Measurements from ENCODE around the gene SYNCRIP. TPM values are rescaled to one million over a fixed set of nuclear protein-coding genes. Genes with fewer than 3 reads are reported as not detected.
"Not testable (repeated sequence)": the region's sequence is repeated elsewhere in the genome, so short reads cannot be mapped to it uniquely, and the experiment has no call there.

SYNCRIP gene
- total RNA-seq, result 100 to 1,000 TPM; 271 to 278 TPM

DNA sequence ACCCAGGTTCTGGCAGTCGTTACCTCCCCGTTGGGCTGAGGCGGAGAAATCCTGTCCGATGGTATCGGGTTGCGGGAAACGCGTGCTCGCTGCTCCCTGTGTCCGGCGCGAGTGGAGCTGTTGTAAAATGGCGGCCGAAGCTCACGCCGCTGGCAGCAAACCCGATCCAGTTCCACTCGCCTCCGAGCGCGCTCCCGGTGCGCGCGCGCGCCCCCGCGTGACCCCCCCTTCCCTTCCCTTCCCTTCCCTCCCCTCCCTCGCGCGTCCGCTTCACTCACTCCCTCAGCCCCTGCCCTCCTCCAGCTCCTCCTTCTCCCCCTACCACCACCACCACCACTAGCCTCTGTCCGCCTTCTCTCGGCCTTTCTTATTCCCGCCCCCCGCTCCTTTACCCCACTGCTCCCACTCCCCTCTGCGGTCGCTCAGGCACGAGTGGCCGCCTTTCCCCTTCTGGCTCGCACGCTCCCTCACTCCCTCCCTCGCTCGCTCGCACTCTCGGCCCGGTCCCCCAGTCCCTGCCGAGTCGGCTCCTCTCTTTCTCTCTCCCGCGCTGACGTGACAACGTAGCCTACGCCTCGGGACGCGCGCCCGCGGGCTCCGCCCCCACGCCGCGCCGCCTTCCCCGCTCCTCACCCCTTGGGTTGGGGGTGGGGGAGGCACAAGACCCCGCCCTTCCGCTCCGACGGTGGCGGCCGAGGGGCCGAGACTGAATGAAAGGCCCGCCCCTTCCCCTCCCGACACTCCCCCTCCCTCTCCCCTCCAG is at the start of gene SYNCRIP:
TSS of gene SYNCRIP (minus strand) at position 113 of the 763 bp plus-strand sequence. CDS start 1,447 bp downstream, outside the sequence.
- H3K4me1 Mint-ChIP-seq, result peaks cover 38% of the 10 kb centered on the region
- H3K27me3 Mint-ChIP-seq, result peaks cover 8% of the 10 kb centered on the region
- DNase-seq, result peak; percentile 99
- H3K27ac Mint-ChIP-seq, result peak within 1 kb of the TSS; percentile 94
- H3K36me3 Mint-ChIP-seq, result peaks cover 46% of the 10 kb centered on the region
- H3K4me3 Mint-ChIP-seq, result peak within 1 kb of the TSS; percentile 92
- peaks cover 2% of the 10 kb centered on the region for H3K9me3 Mint-ChIP-seq

DNA sequence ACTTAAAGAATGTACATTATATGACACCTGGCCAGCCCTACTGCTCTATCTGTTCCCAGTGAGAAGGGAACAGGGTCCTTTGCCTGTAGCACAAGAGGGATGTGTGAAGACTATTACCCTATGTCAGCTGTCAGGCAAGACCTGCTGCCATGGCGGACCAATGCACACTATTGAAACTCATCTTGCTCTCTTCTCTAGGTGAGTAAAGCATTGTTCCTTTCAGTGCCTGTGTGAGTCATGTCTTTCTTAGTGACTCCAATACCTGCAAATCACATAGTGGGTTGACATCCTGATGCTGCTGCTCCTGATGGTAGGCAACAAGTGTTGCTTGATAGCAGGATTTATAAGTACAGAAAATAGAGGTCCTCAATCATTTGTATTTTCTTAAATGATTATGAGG is 48.8 kb upstream of the SYNCRIP start:
- no peak overlapping the region for H3K4me3 Mint-ChIP-seq
- peaks cover 2% of the 10 kb centered on the region for H3K9me3 Mint-ChIP-seq
- no peak overlapping the region for H3K27ac Mint-ChIP-seq
- H3K27me3 Mint-ChIP-seq, result no peaks in the 10 kb centered on the region
- no peaks in the 10 kb centered on the region for H3K4me1 Mint-ChIP-seq
- no peaks in the 10 kb centered on the region for H3K36me3 Mint-ChIP-seq
- DNase-seq, result no peak

DNA sequence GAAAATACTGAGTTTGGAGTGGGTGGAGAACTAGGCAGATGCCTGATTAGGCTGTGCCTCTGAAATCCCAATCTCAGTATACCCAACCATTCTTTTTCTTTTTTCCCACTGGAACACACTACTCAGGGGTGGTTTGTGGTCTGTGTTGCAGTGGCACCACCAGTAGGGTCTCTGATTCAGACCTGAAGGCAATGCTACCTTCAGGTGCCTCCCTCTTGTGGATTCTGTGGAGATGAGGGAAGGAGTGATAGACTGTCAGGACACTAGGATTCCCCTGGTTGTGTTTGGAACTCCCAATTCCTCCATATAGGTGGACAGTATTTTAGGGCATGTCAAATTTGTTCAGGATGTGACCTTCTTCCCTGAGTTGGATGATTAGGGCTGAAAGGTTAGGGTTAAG is 47.4 kb upstream of the SYNCRIP start:
- H3K4me3 Mint-ChIP-seq, result no peak overlapping the region
- no peaks in the 10 kb centered on the region for H3K4me1 Mint-ChIP-seq
- H3K36me3 Mint-ChIP-seq, result no peaks in the 10 kb centered on the region
- H3K27me3 Mint-ChIP-seq, result no peaks in the 10 kb centered on the region
- H3K27ac Mint-ChIP-seq, result no peak overlapping the region
- DNase-seq, result no peak
- H3K9me3 Mint-ChIP-seq, result no peaks in the 10 kb centered on the region

DNA sequence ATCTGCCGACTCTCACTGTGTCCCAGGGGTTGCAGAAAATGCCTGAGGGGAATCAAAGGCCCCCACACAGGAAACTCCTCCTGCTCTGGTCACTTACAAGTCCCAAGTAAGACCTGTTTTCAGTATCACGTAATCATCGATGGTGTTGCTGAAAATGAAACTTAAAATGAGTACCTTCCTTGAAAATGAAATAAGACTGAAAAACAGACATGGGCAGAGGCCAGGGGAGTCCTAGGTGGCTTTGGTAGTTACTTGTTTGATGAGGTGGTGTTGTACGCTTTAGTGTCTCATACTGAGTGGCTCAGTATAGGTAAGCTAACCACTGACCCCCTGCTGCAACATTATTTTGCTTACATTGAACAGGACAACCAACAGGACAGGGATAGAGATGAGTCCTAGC is 43.0 kb upstream of the SYNCRIP start:
- Mint-ChIP-seq H3K27me3 (no peaks in the 10 kb centered on the region), H3K4me1 (no peaks in the 10 kb centered on the region), H3K36me3 (peaks cover 9% of the 10 kb centered on the region), H3K4me3 (no peak overlapping the region), H3K27ac (no peak overlapping the region), H3K9me3 (peaks cover 4% of the 10 kb centered on the region)
- DNase-seq, result no peak

DNA sequence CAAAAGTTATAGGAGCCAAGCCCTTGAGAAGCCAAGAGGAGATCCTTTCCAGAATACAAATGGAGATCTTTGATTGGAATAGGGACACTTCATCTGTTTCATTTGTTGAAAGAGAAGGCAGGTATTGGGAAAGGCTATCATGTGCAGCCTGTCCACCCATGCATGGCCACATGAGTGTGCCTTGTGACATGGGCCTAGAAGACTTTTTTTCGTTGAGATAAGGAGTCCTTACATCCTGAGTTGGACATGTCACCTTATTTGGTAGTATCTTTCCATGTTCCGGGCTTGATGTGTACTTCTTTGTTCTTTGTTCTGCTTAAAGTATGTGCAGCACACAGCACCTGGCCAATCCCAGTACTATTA is 42.1 kb upstream of the SYNCRIP start:
- peaks cover 4% of the 10 kb centered on the region for H3K9me3 Mint-ChIP-seq
- no peaks in the 10 kb centered on the region for H3K27me3 Mint-ChIP-seq
- no peak overlapping the region for H3K4me3 Mint-ChIP-seq
- no peak for DNase-seq
- no peak overlapping the region for H3K27ac Mint-ChIP-seq
- H3K36me3 Mint-ChIP-seq, result peaks cover 13% of the 10 kb centered on the region
- H3K4me1 Mint-ChIP-seq, result peaks cover 5% of the 10 kb centered on the region

DNA sequence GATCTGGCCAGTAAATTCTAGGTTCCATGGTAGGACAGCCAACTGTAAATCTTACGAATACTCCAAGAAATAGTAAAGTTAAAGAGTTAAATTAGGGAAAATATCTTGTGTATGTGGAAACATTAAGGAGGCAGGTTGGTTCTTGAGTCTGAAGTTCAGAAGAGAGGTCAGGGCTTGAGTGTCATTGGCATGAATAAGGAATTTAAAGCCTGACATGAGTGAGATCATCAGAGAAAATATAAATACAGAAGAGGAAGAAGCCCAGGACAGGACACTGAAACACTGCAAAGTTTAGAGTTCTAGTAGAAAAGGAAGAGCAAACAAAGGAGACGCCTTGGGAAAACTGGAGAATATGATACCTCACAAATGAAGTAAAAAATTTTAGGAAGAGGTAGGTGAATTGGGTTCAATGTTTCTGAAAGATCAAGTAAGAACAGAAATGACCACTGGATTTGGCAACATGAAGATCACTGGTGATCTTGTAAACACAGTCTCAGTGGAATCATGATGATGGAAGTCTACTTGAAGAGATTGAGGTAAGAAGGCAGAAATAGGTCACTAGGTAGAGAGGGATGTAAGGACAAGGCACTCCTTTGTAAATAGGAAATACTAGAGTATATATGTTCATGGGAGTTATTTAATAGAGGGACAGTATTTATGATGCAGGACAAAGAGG is 41.6 kb upstream of the SYNCRIP start:
- Mint-ChIP-seq H3K36me3 (peaks cover 15% of the 10 kb centered on the region), H3K4me1 (peaks cover 7% of the 10 kb centered on the region), H3K27me3 (no peaks in the 10 kb centered on the region), H3K27ac (no peak overlapping the region), H3K9me3 (peaks cover 4% of the 10 kb centered on the region), H3K4me3 (no peak overlapping the region)
- no peak for DNase-seq

DNA sequence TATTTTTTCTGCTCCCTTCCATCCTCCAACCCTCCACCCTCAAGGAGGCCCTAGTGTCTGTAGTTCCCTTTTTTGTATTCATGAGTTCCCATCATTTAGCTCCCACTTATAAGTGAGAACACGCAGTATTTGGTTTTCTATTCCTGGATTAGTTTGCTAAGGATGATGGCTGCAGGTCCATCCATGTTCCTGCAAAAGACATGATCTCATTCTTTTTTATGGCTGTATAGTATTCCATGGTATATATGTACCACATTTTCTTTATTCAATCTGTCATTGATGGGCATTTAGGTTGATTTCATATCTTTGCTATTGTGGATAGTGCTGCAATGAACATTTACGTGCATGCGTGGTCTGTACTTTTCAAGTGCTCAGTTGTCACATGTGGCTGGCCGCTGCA is 39.2 kb upstream of the SYNCRIP start:
- Mint-ChIP-seq H3K36me3 (peaks cover 32% of the 10 kb centered on the region), H3K4me1 (peaks cover 11% of the 10 kb centered on the region)
- H3K4me3 Mint-ChIP-seq, DNase-seq, H3K9me3 Mint-ChIP-seq, H3K27me3 Mint-ChIP-seq, H3K27ac Mint-ChIP-seq: not testable (repeated sequence)

DNA sequence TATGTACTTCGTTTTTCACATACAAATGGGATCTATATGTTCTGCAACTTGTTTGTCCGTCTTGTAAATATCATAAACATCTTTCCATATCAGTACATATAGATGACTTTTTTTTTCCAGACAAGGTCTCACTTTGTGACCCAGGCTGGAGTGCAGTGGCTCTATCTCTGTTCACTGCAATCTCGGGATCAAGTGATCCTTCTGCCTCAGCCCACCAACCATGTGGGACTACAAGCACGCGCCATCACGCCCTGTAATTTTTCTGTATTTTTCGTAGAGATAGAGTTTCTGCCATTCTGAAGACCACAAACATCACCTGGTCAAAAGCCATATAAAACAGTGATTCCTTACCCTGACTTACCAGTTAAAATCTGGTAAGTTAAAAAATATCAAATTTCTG is 37.7 kb upstream of the SYNCRIP start:
- H3K4me1 Mint-ChIP-seq, result peaks cover 25% of the 10 kb centered on the region
- peaks cover 6% of the 10 kb centered on the region for H3K9me3 Mint-ChIP-seq
- H3K36me3 Mint-ChIP-seq, result peaks cover 48% of the 10 kb centered on the region
- DNase-seq, result no peak
- peak overlapping the region; percentile 92 for H3K27ac Mint-ChIP-seq
- H3K27me3 Mint-ChIP-seq, result peaks cover 12% of the 10 kb centered on the region
- peak overlapping the region; percentile 99 for H3K4me3 Mint-ChIP-seq

DNA sequence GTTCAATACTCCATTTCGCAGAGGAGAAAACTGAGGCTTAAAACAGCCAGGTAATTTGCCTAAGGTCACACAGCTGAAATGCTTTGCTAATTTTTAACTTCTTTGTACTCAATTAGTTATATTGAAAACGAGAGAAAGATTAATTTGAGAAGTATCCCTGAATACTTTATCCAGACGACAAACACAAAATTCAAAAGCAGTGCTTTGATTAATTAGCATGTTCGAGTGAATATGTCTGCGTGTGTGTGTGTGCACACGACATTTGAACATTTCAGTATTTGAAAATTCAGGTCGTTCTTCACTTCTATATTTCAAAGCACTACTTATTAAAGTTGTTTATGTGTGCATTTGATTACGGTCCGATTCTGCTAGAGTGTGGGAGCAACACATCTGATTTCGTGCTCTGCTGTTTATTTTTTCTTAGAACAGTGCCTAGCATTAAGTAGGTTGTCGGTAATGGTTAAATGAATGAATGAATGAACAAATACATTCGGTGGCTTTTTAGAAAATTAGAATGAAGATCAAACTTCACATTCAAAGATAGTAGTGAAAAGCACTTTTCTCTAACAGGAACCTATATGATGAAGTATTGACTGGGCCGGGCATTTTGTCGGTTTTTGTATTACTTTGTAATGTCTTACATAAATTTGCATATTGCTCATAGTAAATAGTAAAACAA is 36.9 kb upstream of the SYNCRIP start:
- peaks cover 6% of the 10 kb centered on the region for H3K9me3 Mint-ChIP-seq
- peaks cover 31% of the 10 kb centered on the region for H3K4me1 Mint-ChIP-seq
- no peak for DNase-seq
- peaks cover 56% of the 10 kb centered on the region for H3K36me3 Mint-ChIP-seq
- H3K4me3 Mint-ChIP-seq, result peak overlapping the region; percentile 99
- peaks cover 12% of the 10 kb centered on the region for H3K27me3 Mint-ChIP-seq
- peak overlapping the region; percentile 92 for H3K27ac Mint-ChIP-seq

DNA sequence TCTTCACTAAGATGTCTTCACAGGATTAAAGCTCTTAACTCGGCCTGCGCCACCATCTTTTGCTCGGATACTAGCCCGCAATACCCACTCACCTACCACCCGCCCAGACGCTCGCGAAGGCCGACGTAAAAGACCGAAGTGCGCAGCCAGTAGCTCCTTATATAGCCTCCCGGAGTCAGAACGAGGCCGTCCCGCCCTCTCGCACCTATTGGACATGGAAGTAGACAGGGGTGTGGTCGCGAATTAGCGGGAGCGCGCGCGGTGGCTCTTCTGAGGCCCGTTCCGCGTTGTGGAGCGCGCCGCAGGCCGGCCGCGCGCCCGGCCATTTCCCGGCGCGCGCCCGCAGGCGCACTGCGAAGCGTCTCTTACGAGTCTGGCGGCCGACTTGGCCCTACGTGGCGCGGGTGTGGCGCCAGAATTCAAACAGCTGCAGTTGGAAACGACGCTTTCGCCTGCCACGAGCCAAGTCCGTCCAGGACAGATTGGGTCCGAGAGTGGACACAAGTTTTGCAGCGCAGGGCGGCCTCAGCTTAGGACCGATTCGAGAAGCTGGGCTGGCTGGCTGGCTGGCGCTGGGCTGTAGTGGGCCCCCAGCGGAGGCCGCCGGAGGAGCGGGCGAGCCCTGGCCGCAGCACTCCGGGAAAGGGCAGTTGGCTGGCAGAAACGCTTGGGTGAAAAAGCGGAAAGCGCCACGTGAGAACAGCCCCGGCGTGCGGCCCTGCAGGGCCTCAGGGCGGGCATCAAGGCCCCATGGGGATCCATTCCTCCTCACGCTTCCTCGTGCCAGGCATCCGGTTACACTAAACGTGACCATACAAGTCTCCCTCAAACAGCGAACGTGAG is 36.1 kb upstream of the SYNCRIP start:
- peak; percentile 97 for DNase-seq
- Mint-ChIP-seq H3K9me3 (peaks cover 6% of the 10 kb centered on the region), H3K27me3 (peaks cover 12% of the 10 kb centered on the region), H3K36me3 (peaks cover 62% of the 10 kb centered on the region), H3K27ac (peak overlapping the region; percentile 100), H3K4me1 (peaks cover 37% of the 10 kb centered on the region), H3K4me3 (peak overlapping the region; percentile 99)

DNA sequence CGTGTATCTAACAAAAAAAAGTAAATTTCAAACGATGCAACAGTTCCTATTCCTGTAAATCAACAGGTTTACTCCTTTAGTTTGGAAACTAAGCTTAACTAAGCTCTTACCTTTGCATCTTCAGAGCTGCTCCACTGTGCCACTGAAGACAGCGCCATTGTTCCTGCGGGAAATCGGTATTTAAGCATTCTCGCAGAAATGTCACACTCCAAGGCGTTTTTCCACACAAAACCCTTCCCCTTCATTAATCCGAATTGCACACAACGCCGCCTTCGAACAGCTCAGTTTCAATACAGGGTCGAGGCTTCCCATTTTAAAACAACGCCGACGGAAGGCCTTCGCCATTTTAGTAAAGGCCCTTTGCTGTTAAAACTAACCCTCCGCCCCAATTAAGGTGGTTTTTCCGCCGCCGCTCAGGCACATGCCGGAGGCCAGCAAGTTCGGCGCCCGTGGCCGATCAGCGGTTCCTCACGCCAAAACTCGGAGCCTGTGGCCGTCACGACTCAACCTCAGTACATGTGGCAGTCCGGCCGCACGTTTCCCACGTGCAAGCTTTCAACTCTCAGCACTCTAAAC is 35.4 kb upstream of the SYNCRIP start:
- Mint-ChIP-seq H3K27ac (peak overlapping the region; percentile 100), H3K9me3 (peaks cover 6% of the 10 kb centered on the region), H3K4me1 (peaks cover 43% of the 10 kb centered on the region)

DNA sequence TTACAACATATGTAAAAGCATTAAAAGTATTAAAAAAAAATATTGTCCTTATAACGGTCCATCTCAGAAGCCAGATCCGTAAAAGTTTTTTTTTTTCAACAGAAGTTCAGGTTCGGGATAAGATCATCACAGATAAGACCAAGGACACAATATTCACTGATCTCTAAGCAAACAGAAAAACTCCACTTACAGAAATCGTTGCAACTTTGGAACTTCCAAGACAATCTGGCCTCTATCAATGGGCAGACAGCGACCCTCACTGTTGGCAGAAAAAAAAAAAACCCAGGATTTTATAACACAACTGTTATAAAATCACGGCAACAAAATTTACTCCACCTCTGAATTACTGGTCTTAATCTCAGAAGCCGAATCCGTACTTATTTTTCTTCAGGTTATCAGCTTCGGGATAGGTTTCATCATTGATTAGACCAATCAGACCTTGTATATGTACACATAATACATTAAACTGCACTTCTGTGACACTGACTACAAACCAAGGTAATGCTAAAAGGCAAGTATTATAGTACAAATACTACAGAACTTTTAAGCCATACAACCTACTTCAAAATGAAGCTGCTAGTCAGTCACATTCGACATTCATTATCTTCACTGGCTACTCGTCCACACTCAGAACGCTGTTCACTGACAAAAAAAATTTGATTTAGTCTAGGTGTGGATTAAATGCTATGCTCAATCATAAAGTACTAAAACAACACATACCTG is 34.7 kb upstream of the SYNCRIP start:
- H3K4me1 Mint-ChIP-seq, result peaks cover 47% of the 10 kb centered on the region
- peaks cover 72% of the 10 kb centered on the region for H3K36me3 Mint-ChIP-seq
- H3K27ac Mint-ChIP-seq, result peak overlapping the region; percentile 100
- DNase-seq, result no peak
- peaks cover 6% of the 10 kb centered on the region for H3K9me3 Mint-ChIP-seq
- H3K4me3 Mint-ChIP-seq, result peak overlapping the region; percentile 99
- H3K27me3 Mint-ChIP-seq, result peaks cover 12% of the 10 kb centered on the region

More for the DNA sequence above, 35.4 kb upstream of the SYNCRIP start:
- H3K36me3 Mint-ChIP-seq, result peaks cover 69% of the 10 kb centered on the region
- H3K27me3 Mint-ChIP-seq, result peaks cover 12% of the 10 kb centered on the region
- DNase-seq, result no peak
- H3K4me3 Mint-ChIP-seq, result peak overlapping the region; percentile 99

DNA sequence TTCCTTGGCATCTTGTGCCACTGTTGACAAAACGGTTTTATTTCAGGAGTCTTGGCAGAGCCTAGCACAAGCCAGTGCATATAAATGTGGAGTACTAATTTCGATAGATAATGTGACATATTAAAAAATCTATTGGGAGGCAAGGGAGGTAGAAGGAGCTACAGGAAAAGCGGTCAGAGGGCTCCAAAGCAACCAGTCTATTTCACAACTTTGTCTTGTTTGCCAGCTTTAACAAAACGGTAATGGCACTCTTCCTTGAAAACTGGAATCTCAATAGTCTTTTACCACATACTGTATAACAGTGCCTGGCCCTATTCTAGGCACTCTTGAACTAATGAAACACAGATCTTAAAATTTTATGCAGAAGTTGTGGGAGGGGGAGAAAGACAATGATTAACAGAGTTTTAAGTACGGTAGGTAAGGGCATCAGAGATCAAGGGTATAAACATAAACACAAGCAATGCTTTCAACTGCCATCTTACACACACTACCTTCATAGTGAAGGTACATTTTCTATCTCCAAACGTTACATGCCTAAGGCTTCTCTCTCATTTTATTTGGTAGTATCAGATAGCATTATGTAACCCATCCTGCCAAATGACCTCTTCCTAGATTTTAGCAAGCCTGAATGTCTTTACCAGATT is 33.5 kb upstream of the SYNCRIP start:
- Mint-ChIP-seq H3K36me3 (peaks cover 64% of the 10 kb centered on the region), H3K9me3 (peaks cover 2% of the 10 kb centered on the region), H3K4me3 (peak overlapping the region; percentile 99), H3K27ac (peak overlapping the region; percentile 100), H3K27me3 (peaks cover 12% of the 10 kb centered on the region), H3K4me1 (peaks cover 51% of the 10 kb centered on the region)
- DNase-seq, result no peak

Measured in activated naive CD8-positive, alpha-beta T cell treated with anti-CD3 and anti-CD28 coated beads for 36 hours (primary cell).